CD4-positive, alpha-beta T cell (primary cell): ENCODE results near the gene FLNC. TPM values are rescaled to one million over a fixed set of nuclear protein-coding genes. Genes with fewer than 3 reads are reported as not detected.

ENCODE experiments used
- ATAC-seq: fragments of 200-7000 bp; cut with Tn5 transposase; one replicate; pipeline ENCODE4 v1.10.0; 2022; ENCODE audit warnings: mild to moderate bottlenecking; ENCODE audit not compliant: poor library complexity
- CTCF ChIA-PET: fragments of 350-600 bp; sonication (Branson Sonifier 250); formaldehyde crosslinking; loops from one replicate; lab custom pipeline; 2021; ENCODE audit warnings: antibody characterized with exemption, inconsistent platforms; lab: Charles Lee
- POLR2A ChIA-PET: fragments of 350-600 bp; sonication (Branson Sonifier 250); formaldehyde crosslinking; loops from one replicate; lab custom pipeline; 2021; ENCODE audit warnings: antibody characterized with exemption, inconsistent platforms; lab: Charles Lee
- DNase-seq, 14 experiments: peaks; one replicate each; pipeline ENCODE4 v3.0.0-alpha.2; 2013 to 2020; ENCODE audit warnings: mixed read lengths in 2 of 14
- H3K27ac ChIP-seq, 2 donors: one replicate each; pipeline versions ENCODE4 v1.5.1 to v1.7.0; 2013; ENCODE audit warnings: low read length in 2 of 2, low read depth in 1 of 2, mild to moderate bottlenecking in 1 of 2
- H3K27me3 ChIP-seq, 2 experiments: 1 replicate in 1 of 2; 2 replicates in 1 of 2; pipeline versions ENCODE4 v1.6.1 to v1.7.0; 2013; ENCODE audit warnings: low read length in 2 of 2, control low read depth in 1 of 2, mild to moderate bottlenecking in 1 of 2, moderate library complexity in 1 of 2; ENCODE audit not compliant: insufficient read depth in 2 of 2, control insufficient read depth in 1 of 2
- H3K36me3 ChIP-seq: one replicate; pipeline ENCODE4 v1.6.1; 2013; ENCODE audit warnings: low read length, control low read depth; ENCODE audit not compliant: insufficient read depth
- H3K4me1 ChIP-seq: one replicate; pipeline ENCODE4 v1.6.1; 2013; ENCODE audit warnings: low read length, control low read depth; ENCODE audit not compliant: insufficient read depth
- H3K4me3 ChIP-seq: one replicate; pipeline ENCODE4 v1.5.1; 2013; ENCODE audit warnings: mild to moderate bottlenecking, low read length, moderate library complexity
- H3K9me3 ChIP-seq, 2 experiments: 1 replicate in 1 of 2; 2 replicates in 1 of 2; pipeline versions ENCODE4 v1.6.1 to v1.7.0; 2013; ENCODE audit warnings: low read length in 2 of 2, mild to moderate bottlenecking in 2 of 2, control low read depth in 1 of 2, moderate library complexity in 1 of 2; ENCODE audit not compliant: control insufficient read depth in 1 of 2, insufficient read depth in 1 of 2
- H3K27ac Mint-ChIP-seq: one replicate; pipeline ENCODE4 v1.8.0; 2020; ENCODE audit warnings: mixed read lengths
- H3K27me3 Mint-ChIP-seq: one replicate; pipeline ENCODE4 v1.8.0; 2021; ENCODE audit warnings: mixed read lengths
- H3K36me3 Mint-ChIP-seq: one replicate; pipeline ENCODE4 v1.8.0; 2021; ENCODE audit warnings: low read depth, mixed read lengths
- H3K4me1 Mint-ChIP-seq: one replicate; pipeline ENCODE4 v1.8.0; 2021; ENCODE audit warnings: low read depth, mixed read lengths
- H3K4me3 Mint-ChIP-seq: one replicate; pipeline ENCODE4 v1.8.0; 2020; ENCODE audit warnings: mild to moderate bottlenecking, mixed read lengths
- H3K9me3 Mint-ChIP-seq: one replicate; pipeline ENCODE4 v1.8.0; 2020; ENCODE audit warnings: mixed read lengths
- intact Hi-C, 2 experiments: fragments of 100-400 bp; cut with DNase I in 1 of 2; cut with micrococcal nuclease in 1 of 2; formaldehyde crosslinking; loops; one replicate each; pipeline versions ENCODE4 v1.15.1 to v1.9.0; 2023 to 2025; cut with DNase I, micrococcal nuclease
- total RNA-seq, 174 experiments: library from RNA in 2 of 174; stranded (reverse) in 2 of 174; gene quantifications; one replicate each; pipeline ENCODE4 v1.2.3 and lab custom pipeline; 2021 to 2026
- TF ChIP-seq, protein P1 (sequence below): fragments of 200-600 bp; IDR thresholded peaks from one replicate; pipeline ENCODE4 v1.8.0; 2022; ENCODE audit warnings: antibody characterized with exemption, mild to moderate bottlenecking

The FLNC gene
- total RNA-seq, 2 experiments from 2014 or later = 0.06 to 0.08 TPM

DNA sequence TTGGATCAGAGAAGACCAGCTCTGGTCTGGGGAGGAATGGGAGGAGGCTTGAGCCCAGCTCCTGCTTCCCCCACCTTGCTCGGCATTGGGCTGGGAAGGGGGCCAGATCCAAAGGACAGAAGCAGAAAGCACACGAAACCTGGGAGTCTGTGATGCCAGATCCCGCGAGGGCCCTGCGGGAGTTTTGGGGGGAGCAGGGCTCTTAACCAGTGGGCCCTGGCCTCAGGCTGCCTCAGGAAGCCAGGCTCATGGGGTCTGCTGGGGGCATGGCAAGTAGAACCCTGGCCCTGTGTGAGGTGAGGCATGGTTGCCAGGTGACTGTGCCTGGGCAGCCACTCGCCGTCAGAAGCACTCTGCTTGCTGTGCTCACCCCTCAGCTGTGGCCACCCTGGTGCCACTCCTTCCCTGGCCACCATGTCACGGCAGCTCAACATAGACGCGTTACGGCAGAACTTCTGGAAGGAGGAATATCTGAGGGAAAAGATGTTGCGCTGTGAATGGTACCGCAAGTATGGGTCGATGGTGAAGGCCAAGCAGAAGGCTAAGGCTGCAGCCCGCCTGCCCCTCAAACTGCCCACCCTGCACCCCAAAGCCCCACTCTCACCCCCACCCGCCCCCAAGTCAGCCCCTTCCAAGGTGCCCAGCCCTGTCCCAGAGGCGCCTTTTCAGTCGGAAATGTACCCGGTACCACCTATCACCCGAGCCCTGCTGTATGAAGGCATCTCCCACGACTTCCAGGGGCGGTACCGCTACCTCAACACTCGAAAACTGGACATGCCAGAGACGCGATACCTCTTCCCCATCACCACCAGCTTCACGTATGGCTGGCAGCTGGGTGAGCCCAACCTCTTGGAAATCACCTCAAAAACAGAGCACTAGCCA lies 36.0 kb downstream of the FLNC start:
- peaks cover 41% of the 10 kb centered on the region for H3K4me1 ChIP-seq
- H3K27ac ChIP-seq = no peak overlapping the region
- DNase-seq = no peak
- Mint-ChIP-seq H3K4me1 (peaks cover 46% of the 10 kb centered on the region), H3K36me3 (peaks cover 17% of the 10 kb centered on the region), H3K27me3 (no peaks in the 10 kb centered on the region), H3K27ac (no peak overlapping the region), H3K9me3 (no peaks in the 10 kb centered on the region), H3K4me3 (peak overlapping the region; percentile 71)
- H3K4me3 ChIP-seq = no peak overlapping the region
- POLR2A ChIA-PET = no interaction called here
- CTCF ChIA-PET = no interaction called here
- peaks cover 3 to 4% of the 10 kb centered on the region in 2 experiments for H3K27me3 ChIP-seq
- intact Hi-C loops = loop anchor here in 1 of 2 experiments (10.0 kb wide), 1 partner anchor 569 kb away; the partner anchor contains the start of gene STRIP2
- ATAC-seq = no peak
- H3K9me3 ChIP-seq = no peaks in the 10 kb centered on the region
- peaks cover 15% of the 10 kb centered on the region for H3K36me3 ChIP-seq
- TF ChIP-seq, protein P1, sequence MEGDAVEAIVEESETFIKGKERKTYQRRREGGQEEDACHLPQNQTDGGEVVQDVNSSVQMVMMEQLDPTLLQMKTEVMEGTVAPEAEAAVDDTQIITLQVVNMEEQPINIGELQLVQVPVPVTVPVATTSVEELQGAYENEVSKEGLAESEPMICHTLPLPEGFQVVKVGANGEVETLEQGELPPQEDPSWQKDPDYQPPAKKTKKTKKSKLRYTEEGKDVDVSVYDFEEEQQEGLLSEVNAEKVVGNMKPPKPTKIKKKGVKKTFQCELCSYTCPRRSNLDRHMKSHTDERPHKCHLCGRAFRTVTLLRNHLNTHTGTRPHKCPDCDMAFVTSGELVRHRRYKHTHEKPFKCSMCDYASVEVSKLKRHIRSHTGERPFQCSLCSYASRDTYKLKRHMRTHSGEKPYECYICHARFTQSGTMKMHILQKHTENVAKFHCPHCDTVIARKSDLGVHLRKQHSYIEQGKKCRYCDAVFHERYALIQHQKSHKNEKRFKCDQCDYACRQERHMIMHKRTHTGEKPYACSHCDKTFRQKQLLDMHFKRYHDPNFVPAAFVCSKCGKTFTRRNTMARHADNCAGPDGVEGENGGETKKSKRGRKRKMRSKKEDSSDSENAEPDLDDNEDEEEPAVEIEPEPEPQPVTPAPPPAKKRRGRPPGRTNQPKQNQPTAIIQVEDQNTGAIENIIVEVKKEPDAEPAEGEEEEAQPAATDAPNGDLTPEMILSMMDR = no peak

DNA sequence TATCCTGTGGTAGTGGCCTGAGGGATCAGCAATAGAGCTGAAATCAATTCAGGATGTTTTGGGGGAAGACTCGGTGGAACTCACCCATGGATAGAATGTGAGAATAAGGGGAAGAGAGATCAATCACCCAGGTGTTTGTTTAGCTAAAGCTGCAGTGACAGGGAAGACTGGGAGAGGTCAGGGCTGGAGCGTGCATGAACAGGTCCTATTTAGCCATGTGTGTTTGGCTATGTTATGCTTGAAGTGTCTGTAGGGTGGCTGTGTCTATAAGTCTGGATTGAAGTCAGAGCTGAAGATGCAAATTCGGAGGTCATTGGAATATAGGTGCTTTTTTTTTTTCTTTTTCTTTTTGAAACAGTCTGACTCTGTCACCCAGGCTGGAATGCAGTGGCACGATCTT lies 37.0 kb downstream of the FLNC start:
- H3K27ac ChIP-seq = no peak overlapping the region
- peaks cover 17% of the 10 kb centered on the region for H3K36me3 Mint-ChIP-seq
- TF ChIP-seq, protein P1 = no peak
- no peaks in the 10 kb centered on the region for H3K27me3 Mint-ChIP-seq
- CTCF ChIA-PET = no interaction called here
- ATAC-seq (no peak), DNase-seq (no peak)
- POLR2A ChIA-PET = interaction anchor here (0.5 kb wide), 1 partner anchor 198 kb away, joined by 4 read pairs; no protein-coding TSS in a partner anchor
- H3K4me1 Mint-ChIP-seq = peaks cover 43% of the 10 kb centered on the region
- H3K4me1 ChIP-seq = peaks cover 38% of the 10 kb centered on the region
- H3K9me3 ChIP-seq = no peaks in the 10 kb centered on the region
- peaks cover 15% of the 10 kb centered on the region for H3K36me3 ChIP-seq
- H3K27ac Mint-ChIP-seq = no peak overlapping the region
- peak overlapping the region; percentile 70 for H3K4me3 Mint-ChIP-seq
- H3K4me3 ChIP-seq = no peak overlapping the region
- intact Hi-C loops = loop anchor here in 1 of 2 experiments (10.0 kb wide), 1 partner anchor 568 kb away; the partner anchor contains the start of gene STRIP2
- H3K9me3 Mint-ChIP-seq = no peaks in the 10 kb centered on the region
- H3K27me3 ChIP-seq = peaks cover 3 to 4% of the 10 kb centered on the region in 2 experiments

DNA sequence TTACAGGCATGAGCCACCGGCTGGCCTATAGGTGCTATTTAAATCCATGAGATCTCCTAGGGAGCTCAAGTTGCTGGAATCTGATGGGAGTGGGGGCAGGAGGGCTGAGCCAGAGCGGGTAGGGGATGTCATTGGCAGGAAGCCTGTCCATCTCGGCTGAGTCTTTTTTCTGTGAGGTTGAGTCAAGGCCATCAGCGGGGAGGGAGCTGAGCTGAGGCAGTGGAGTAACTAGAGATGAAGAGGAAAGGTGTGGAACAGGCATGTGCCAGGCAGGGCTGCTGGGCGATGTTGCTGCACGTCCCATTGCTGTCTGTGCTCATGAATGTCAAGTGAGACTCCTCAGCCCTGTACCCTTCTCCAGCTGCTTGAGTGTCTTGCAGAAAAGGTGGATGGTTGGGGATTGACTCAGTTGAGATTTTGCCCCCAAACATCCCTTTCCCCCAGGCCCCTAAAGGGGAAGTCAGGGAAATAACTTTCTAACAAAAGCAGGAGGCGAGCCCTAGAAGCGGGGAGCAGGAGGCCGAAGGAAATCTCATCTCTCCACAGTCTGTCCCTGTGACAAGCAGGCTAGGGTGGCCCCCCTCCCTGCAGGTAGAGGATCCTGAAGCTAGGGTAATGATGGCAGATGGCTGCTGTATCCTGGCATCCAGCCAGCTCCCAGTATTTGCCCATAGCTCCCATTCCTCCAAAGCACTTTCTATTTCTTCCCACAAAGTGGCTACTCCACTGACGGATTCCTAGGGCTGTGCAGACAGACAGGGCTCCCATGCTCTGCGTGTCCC lies 37.8 kb downstream of the FLNC start:
- peaks cover 36% of the 10 kb centered on the region for H3K4me1 Mint-ChIP-seq
- H3K27me3 ChIP-seq = peaks cover 3 to 4% of the 10 kb centered on the region in 2 experiments
- TF ChIP-seq, protein P1 = no peak
- ATAC-seq (no peak), DNase-seq (no peak)
- H3K36me3 ChIP-seq = peaks cover 15% of the 10 kb centered on the region
- H3K36me3 Mint-ChIP-seq = peaks cover 11% of the 10 kb centered on the region
- H3K27ac Mint-ChIP-seq = no peak overlapping the region
- POLR2A ChIA-PET = interaction anchor here (0.5 to 1.8 kb wide), 3 partner anchors 16 to 394 kb away, joined by 3 to 4 read pairs (median 4); no protein-coding TSS in a partner anchor
- no peak overlapping the region for H3K27ac ChIP-seq
- H3K9me3 Mint-ChIP-seq = no peaks in the 10 kb centered on the region
- CTCF ChIA-PET = no interaction called here
- H3K4me3 Mint-ChIP-seq = peak overlapping the region; percentile 78
- H3K9me3 ChIP-seq = no peaks in the 10 kb centered on the region
- H3K27me3 Mint-ChIP-seq = no peaks in the 10 kb centered on the region
- H3K4me3 ChIP-seq = no peak overlapping the region
- intact Hi-C loops = loop anchor here in 1 of 2 experiments (10.0 kb wide), 1 partner anchor 567 kb away; the partner anchor contains the start of gene STRIP2
- peaks cover 34% of the 10 kb centered on the region for H3K4me1 ChIP-seq
